Activated T-helper 2 cell treated with anti-CD3 and anti-CD28 coated beads, Interferon-gamma antibody, Interleukin-2, Interleukin-4, amounts not matched to agents 10 μg/mL and 5 μg/mL and 100 μg/mL, durations not matched to agents 14 hours and 24 hours and 36 hours (primary cell): Measurements from ENCODE around the gene POTEH. TPM values are rescaled to one million over a fixed set of nuclear protein-coding genes. Genes with fewer than 3 reads are reported as not detected.
"Not testable (repeated sequence)": the region's sequence is repeated elsewhere in the genome, so short reads cannot be mapped to it uniquely, and the experiment has no call there.

Experiments used
- DNase-seq: peaks from one replicate; pipeline ENCODE4 v3.0.0; 2021; ENCODE audit warnings: low spot score
- H3K27ac Mint-ChIP-seq: one replicate; pipeline ENCODE4 v1.8.0; 2021; ENCODE audit warnings: mixed read lengths
- H3K27me3 Mint-ChIP-seq: one replicate; pipeline ENCODE4 v1.8.0; 2021; ENCODE audit warnings: low read depth, mixed read lengths
- H3K36me3 Mint-ChIP-seq: one replicate; pipeline ENCODE4 v1.8.0; 2021; ENCODE audit warnings: low read depth, mixed read lengths
- H3K4me1 Mint-ChIP-seq: one replicate; pipeline ENCODE4 v1.8.0; 2021; ENCODE audit warnings: low read depth, mixed read lengths
- H3K4me3 Mint-ChIP-seq: one replicate; pipeline ENCODE4 v1.8.0; 2021; ENCODE audit warnings: low read depth, mild to moderate bottlenecking, moderate library complexity, mixed read lengths
- H3K9me3 Mint-ChIP-seq: one replicate; pipeline ENCODE4 v1.8.0; 2021; ENCODE audit warnings: mixed read lengths
- intact Hi-C: fragments of 100-400 bp; cut with micrococcal nuclease; formaldehyde crosslinking; loops from one replicate; pipeline ENCODE4 v1.15.1; 2023
- total RNA-seq: library from RNA; stranded (reverse); gene quantifications from 2 replicates; pipeline ENCODE4 v1.2.3, GENCODE V29; 2022

Gene POTEH
- total RNA-seq, 1 donor from 2014 or later, result not detected

DNA sequence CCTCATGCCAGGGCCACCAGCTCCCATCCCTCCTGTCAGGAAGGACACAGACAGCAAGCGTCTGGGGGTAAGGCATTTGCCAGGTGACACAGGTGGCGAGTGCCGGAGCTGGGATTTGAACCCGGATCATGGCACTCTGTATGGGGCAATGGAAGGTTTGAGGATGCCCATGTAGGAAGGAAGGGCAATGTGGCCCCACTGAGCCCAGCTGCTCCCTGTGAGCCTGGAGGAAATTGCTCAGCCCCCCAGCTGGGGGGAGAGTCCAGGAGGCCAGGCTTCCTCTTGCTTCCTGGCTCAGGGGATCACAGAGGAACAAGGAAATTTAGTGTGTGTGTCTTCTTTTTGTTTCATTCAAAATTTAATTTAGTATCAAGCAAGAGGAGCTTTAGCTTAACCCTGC is 2.1 kb upstream of the POTEH start:
- intact Hi-C loops, H3K36me3 Mint-ChIP-seq, H3K27ac Mint-ChIP-seq, DNase-seq, H3K4me1 Mint-ChIP-seq, H3K9me3 Mint-ChIP-seq, H3K4me3 Mint-ChIP-seq, H3K27me3 Mint-ChIP-seq: not testable (repeated sequence)

DNA sequence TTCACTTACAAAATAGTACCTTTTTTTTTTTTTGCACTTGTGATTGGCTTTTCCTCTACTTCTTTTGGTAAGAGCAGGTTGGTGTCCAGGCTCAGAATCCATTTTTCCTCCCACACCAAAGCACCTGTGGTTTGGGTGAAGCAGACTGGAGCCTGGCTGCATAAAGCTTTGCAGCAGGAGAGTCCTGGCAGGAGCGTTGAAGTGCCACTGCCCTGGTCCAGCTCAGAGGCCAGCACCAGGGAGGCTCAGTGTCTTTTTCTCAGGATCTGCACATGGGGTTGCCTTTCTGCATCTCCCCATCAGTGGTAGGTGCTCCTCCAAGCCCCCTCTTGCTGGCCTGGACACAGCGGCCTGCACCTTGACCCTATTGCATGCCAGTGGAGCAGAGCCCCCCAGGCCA is 1.7 kb upstream of the POTEH start:
- H3K27ac Mint-ChIP-seq, DNase-seq, H3K4me3 Mint-ChIP-seq, H3K27me3 Mint-ChIP-seq, H3K9me3 Mint-ChIP-seq, H3K4me1 Mint-ChIP-seq, intact Hi-C loops, H3K36me3 Mint-ChIP-seq: not testable (repeated sequence)

DNA sequence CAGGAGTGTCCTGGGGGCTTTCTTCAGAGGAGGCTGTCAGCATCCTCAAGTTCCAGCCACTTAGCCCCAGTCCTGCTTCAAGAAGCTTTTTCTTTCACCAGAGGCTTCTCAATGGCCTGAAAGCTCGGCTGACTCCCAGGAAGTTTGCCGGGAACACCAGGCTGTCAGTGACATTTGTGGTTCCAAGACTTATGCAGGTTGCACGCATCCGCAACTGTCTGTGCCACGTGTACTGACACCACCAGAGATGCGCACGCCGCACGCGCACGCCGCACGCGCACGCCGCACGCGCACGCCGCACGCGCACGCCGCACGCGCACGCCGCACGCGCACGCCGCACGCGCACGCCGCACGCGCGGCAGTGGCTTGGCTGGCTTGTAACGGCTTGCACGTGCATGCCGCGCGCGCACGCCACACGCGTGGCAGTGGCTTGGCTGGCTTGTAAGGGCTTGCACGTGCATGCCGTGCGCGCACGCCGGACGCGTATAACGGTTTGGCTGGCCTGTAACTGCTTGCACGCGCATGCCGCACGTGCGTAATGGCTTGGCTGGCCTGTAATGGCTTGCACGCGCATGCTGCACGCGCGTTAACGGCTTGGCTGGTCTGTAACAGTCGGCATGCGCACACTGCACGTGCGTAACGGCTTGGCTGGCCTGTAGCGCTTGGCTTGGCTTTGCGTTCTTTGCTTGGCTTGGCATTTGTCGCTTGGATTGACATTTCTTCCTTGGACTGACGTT is 646 bp upstream of the POTEH start:
- intact Hi-C loops, H3K27ac Mint-ChIP-seq, H3K36me3 Mint-ChIP-seq, H3K4me1 Mint-ChIP-seq, DNase-seq, H3K4me3 Mint-ChIP-seq, H3K27me3 Mint-ChIP-seq, H3K9me3 Mint-ChIP-seq: not testable (repeated sequence)

DNA sequence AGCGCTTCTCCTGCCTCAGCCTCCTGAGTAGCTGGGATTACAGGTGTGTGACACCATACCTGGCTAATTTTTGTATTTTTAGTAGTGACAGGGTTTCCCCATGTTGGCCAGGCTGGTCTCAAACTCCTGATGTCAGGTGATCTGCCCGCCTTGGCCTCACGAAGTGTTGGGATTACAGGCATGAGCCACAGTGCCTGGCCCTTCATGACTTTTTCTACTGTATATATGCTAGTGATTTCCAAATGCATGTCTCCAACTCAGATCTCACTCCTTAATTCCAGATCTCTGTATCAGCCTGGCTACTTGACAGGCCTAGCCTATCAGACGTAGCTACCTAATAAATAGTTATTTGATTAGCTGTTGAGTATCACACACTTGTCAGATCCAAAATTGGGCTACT is 23.8 kb downstream of the POTEH start:
- H3K27ac Mint-ChIP-seq, H3K36me3 Mint-ChIP-seq, H3K4me3 Mint-ChIP-seq, H3K27me3 Mint-ChIP-seq, H3K4me1 Mint-ChIP-seq, intact Hi-C loops, DNase-seq, H3K9me3 Mint-ChIP-seq: not testable (repeated sequence)

DNA sequence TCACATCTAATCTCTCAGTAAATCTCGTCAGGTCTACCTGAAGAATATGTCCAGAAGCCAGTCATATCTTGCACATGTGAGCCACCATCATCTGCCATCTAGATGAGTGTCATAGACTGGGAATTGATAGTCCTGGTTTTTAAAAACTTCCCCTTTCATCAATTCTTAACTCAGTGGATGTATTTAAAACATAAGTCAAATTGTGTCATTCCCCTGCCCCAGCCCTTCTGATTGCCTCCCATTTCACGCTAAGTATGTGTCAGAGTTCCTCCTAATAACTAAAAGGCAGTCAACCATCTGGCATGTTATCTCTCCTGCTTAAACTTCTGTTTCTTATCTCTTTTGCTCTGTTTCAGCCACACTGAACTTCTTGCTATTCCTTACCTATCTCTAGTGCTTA is 24.3 kb downstream of the POTEH start:
- H3K27ac Mint-ChIP-seq, H3K4me3 Mint-ChIP-seq, H3K36me3 Mint-ChIP-seq, intact Hi-C loops, H3K4me1 Mint-ChIP-seq, DNase-seq, H3K9me3 Mint-ChIP-seq, H3K27me3 Mint-ChIP-seq: not testable (repeated sequence)

DNA sequence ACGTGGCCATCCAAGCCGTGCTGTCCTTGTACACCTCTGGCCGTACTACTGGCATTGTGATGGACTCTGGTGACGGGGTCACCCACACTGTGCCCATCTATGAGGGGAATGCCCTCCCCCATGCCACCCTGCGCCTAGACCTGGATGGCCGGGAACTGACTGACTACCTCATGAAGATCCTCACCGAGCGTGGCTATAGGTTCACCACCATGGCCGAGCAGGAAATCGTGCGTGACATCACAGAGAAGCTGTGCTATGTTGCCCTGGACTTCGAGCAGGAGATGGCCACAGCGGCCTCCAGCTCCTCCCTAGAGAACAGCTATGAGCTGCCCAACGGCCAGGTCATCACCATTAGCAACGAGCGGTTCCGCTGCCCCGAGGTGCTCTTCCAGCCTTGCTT is 32.1 kb downstream of the POTEH start:
- H3K27ac Mint-ChIP-seq, DNase-seq, H3K9me3 Mint-ChIP-seq, H3K4me3 Mint-ChIP-seq, intact Hi-C loops, H3K27me3 Mint-ChIP-seq, H3K4me1 Mint-ChIP-seq, H3K36me3 Mint-ChIP-seq: not testable (repeated sequence)

DNA sequence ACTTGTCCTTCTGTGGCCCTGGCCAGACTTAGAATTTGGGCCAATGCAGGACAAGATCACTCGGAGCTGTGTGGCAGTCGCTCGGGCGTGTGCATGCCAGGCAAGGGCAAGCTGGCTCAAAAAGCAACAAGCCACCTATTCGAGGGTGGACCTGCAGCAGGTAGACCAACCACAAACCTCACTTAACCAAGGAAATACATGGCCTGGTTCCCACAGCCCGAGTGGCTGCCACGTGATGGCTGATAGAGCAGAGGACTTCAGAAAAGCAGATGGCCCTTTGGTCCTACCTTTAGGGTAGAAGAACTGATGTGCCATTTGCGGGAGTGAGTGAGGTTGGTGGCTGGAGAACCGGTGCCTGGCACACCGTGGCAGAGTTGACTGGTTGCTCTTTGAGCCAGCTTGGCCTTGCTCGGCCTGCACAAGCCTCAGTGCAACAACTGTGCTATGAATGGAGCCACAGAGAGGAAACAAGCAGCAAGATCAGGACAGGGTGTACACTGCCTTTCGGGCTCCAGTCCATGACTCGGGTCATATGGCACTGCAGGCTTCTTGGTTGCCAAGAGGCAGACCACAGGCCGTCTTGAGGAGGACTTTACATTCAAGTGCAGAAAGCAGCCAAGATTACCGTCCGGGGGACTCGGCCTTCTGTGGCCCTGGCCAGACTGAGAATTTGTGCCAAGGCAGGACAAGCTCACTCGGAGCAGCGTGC is 39.5 kb downstream of the POTEH start:
- H3K36me3 Mint-ChIP-seq, H3K27ac Mint-ChIP-seq, intact Hi-C loops, H3K9me3 Mint-ChIP-seq, H3K4me1 Mint-ChIP-seq, DNase-seq, H3K4me3 Mint-ChIP-seq, H3K27me3 Mint-ChIP-seq: not testable (repeated sequence)

DNA sequence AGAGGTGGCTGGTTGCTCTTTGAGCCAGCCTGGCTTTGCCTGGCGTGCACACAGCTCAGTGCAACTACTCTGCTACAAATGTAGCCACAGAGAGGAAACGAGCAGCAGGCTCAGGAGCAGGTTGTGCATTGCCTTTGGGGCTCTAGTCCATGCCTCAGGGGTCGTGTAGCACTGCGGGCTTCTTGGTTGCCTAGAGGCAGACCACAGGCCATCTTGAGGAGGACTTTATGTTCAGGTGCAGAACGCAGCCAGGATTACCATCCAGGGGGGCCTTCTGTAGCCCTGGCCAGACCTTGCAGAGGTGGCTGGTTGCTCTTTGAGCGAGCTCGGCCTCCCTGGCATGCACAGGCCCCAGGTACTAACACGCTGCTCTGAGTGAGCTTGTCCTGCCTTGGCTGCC is 41.2 kb downstream of the POTEH start:
- intact Hi-C loops, H3K4me3 Mint-ChIP-seq, DNase-seq, H3K27ac Mint-ChIP-seq, H3K9me3 Mint-ChIP-seq, H3K4me1 Mint-ChIP-seq, H3K36me3 Mint-ChIP-seq, H3K27me3 Mint-ChIP-seq: not testable (repeated sequence)

DNA sequence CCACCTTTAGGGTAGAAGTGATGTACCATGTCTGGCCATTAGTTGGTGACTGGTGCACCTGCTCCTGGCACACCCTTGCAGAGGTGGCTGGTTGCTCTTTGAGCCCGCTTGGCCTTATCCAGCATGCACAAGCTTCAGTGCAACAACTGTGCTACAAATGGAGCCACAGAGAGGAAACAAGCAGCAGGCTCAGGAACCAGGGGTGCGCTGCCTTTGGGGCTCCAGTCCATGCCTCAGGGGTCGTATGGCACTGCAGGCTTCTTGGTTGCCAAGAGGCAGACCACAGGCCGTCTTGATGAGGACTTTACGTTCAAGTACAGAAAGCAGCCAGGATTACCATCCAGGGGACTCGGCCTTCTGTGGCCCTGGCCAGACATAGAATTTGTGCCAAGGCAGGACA is 44.6 kb downstream of the POTEH start:
- DNase-seq, H3K4me3 Mint-ChIP-seq, intact Hi-C loops, H3K27ac Mint-ChIP-seq, H3K36me3 Mint-ChIP-seq, H3K4me1 Mint-ChIP-seq, H3K27me3 Mint-ChIP-seq, H3K9me3 Mint-ChIP-seq: not testable (repeated sequence)

DNA sequence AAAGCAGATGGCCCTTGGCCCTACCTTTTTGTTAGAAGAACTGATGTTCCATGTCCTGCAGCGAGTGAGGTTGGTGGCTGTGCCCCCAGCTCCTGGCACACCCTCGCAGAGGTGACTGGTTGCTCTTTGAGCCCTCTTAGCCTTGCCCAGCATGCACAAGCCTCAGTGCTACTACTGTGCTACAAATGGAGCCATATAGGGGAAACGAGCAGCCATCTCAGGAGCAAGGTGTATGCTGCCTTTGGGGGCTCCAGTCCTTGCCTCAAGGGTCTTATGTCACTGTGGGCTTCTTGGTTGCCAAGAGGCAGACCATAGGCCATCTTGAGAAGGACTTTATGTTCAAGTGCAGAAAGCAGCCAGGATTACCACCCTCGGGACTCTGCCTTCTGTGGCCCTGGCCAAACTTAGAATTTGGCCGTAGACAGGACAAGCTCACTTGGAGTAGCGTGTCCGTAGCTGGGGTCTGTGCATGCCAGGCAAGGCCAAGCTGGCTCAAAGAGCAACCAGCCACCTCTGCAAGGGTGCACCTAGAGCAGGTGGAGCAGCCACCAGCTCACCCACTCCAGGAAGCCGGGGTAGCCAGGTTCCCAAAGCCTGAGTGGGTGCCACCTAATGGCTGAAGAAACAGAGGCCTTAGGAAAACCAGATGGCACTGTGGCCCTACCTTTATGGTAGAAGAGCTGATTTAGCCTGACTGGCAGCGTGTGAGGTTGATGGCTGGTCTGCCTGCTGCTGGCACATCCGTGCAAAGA is 48.5 kb downstream of the POTEH start:
- H3K4me1 Mint-ChIP-seq, H3K9me3 Mint-ChIP-seq, intact Hi-C loops, DNase-seq, H3K27me3 Mint-ChIP-seq, H3K36me3 Mint-ChIP-seq, H3K27ac Mint-ChIP-seq, H3K4me3 Mint-ChIP-seq: not testable (repeated sequence)

DNA sequence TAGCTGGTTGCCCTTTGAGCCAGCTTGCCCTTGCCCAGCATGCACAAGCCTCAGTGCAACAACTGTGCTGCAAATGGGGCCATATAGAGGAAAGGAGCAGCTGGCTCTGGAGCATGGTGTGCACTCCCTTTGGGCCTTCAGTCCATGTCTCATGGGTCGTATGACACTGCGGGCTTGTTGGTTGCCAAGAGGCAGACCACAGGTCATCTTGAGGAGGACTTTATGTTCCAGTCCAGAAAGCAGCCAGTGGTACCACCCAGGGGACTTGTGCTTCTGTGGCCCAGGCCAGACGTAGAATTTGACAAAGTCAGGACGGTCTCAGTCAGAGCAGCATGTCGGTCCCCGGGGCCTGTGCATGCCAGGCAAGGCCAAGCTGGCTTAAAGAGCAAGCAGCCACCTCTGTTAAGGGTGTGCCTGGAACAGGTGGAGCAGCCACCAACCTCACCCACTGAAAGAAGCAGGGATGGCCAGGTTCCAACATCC is 49.1 kb downstream of the POTEH start:
- intact Hi-C loops, H3K36me3 Mint-ChIP-seq, H3K27ac Mint-ChIP-seq, H3K9me3 Mint-ChIP-seq, DNase-seq, H3K4me3 Mint-ChIP-seq, H3K27me3 Mint-ChIP-seq, H3K4me1 Mint-ChIP-seq: not testable (repeated sequence)

DNA sequence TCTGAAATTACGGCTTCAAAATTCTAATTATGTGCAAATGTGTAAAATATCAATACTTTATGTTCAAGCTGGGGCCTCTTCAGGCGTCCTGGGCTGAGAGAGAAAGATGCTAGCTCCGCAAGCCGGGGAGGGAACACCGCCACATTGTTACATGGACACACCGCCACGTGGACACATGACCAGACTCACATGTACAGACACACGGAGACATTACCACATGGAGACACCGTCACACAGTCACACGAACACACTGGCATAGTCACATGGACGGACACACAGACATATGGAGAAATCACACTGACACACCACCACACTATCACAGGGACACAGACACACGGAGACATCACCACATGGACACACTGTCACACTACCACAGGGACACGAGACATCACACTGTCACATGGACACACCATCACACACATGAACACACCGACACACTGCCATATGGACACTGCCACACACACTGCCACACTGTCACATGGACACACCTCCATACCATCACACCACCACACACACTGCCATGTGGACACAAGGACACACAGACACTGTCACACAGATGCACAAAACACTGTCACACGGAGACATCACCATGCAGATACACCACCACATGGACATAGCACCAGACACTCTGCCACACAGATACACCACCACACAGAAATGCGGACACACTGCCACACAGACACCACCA is 58.0 kb downstream of the POTEH start:
- H3K27ac Mint-ChIP-seq, H3K36me3 Mint-ChIP-seq, DNase-seq, H3K9me3 Mint-ChIP-seq, H3K4me3 Mint-ChIP-seq, intact Hi-C loops, H3K27me3 Mint-ChIP-seq, H3K4me1 Mint-ChIP-seq: not testable (repeated sequence)
